Measurements from ENCODE around the gene DEFB128.

DNA sequence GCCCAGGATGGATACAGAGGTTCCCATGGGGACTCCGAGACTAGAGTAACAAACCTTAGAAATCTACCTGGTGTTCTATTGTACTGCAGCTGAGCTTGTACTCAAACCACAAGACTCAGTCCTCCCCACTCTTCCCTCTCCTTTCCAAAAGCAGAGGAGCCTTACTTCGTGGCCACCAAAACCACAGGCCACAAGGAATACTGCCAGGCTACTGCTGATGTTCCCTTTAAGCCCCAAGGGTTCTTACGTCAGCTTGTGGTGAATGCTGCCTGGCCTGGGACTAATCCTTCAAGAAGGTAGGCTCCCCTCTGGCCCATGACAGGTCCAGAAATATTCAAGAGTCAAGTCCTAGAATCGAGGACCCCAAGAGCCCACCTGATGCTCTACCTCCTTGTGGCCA lies 10.5 kb upstream of the DEFB128 start:
- TF ChIP-seq ZNF70 (CRISPR knock-in tag; IDR thresholded peaks at IDR 0.05) (no peak), RARB (CRISPR knock-in tag; IDR thresholded peaks at IDR 0.05) (no peak), ZNF8 (CRISPR knock-in tag; IDR thresholded peaks at IDR 0.05) (no peak), CSDC2 (CRISPR knock-in tag; IDR thresholded peaks at IDR 0.05) (no peak), ISL1 (CRISPR knock-in tag; IDR thresholded peaks at IDR 0.05) (no peak)
- TF ChIP-seq, protein P1, sequence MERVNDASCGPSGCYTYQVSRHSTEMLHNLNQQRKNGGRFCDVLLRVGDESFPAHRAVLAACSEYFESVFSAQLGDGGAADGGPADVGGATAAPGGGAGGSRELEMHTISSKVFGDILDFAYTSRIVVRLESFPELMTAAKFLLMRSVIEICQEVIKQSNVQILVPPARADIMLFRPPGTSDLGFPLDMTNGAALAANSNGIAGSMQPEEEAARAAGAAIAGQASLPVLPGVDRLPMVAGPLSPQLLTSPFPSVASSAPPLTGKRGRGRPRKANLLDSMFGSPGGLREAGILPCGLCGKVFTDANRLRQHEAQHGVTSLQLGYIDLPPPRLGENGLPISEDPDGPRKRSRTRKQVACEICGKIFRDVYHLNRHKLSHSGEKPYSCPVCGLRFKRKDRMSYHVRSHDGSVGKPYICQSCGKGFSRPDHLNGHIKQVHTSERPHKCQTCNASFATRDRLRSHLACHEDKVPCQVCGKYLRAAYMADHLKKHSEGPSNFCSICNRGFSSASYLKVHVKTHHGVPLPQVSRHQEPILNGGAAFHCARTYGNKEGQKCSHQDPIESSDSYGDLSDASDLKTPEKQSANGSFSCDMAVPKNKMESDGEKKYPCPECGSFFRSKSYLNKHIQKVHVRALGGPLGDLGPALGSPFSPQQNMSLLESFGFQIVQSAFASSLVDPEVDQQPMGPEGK (CRISPR knock-in tag; IDR thresholded peaks at IDR 0.05; ENCODE audit: borderline replicate concordance) = no peak
